ENCODE results near the gene CLEC4E.
A peak's percentile ranks its signal among the peaks of the same experiment; 100 is the strongest.
"Not testable (repeated sequence)": the region's sequence is repeated elsewhere in the genome, so short reads cannot be mapped to it uniquely, and the experiment has no call there.

CLEC4E gene, protein sequence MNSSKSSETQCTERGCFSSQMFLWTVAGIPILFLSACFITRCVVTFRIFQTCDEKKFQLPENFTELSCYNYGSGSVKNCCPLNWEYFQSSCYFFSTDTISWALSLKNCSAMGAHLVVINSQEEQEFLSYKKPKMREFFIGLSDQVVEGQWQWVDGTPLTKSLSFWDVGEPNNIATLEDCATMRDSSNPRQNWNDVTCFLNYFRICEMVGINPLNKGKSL

DNA sequence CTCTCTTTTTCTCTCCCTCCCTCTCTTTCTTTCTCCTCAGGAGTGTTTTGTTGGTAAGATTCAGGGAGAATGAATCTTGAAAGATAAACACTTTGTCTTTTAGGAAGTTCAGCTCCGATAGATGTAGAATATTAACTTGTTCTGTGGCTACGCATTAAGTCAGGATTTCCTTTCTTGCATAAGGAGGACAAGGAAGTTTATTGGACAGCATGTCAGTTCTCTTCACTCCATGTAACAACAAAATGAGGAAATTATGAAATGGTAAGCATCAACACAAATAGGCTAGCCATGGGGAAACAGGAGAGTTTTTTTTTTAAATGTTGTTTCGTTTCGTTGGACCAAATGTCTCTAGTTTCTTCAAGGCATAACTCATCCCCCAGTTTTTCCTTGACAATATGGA lies at the start of gene CLEC4E:
TSS of gene CLEC4E (minus strand) at position 75 of the 400 bp plus-strand sequence. CDS start 108 bp downstream, outside the sequence.
- not testable (repeated sequence) for DNase-seq

GRCh38 chr12:8589679-8590078 lies 49.0 kb upstream of the CLEC4E start:
- no peak for DNase-seq

GRCh38 chr12:8584478-8584877 lies 43.8 kb upstream of the CLEC4E start:
- DNase-seq: not testable (repeated sequence)

GRCh38 chr12:8584004-8584403 lies 43.3 kb upstream of the CLEC4E start:
- DNase-seq: no peak

GRCh38 chr12:8581098-8581784 lies 40.5 kb upstream of the CLEC4E start:
- no peak for DNase-seq

DNA sequence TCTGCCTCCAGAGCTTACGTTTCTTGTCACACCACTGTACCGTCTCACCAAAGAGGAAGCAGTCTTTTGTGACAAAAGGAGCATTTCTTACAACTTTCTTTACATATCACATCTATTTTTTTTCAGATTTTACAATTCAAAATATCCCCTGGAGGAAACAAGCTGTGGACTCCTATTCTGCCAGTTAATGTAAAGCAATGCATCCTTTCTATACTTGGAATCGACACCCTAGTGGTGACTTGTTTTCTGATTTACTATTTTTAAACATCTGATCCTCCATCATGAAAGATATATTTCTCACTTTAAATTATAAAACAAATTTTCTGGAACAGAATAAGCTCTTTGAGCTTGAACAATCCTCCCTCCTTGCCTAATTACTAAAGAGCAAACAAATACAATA lies 37.2 kb upstream of the CLEC4E start:
- DNase-seq: no peak

DNA sequence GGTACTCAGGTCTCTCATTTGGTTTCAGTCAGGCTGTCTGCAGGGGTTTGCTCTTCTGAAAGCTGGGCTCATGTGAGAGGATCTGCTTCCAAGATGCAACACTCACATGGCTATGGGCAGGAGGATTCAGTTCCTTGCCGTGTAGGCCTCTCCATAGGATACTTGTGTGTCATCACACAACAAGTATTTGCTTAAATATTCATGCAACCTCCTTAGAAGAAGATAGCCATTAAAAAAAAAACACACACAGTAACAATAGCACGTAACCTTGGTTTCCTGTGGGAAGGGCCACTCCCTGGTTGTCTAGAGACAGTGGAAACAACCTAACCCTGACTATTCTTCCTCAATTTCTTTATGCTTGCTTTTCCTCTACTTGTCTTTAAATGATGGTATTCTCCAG lies 31.8 kb upstream of the CLEC4E start:
- no peak for DNase-seq

DNA sequence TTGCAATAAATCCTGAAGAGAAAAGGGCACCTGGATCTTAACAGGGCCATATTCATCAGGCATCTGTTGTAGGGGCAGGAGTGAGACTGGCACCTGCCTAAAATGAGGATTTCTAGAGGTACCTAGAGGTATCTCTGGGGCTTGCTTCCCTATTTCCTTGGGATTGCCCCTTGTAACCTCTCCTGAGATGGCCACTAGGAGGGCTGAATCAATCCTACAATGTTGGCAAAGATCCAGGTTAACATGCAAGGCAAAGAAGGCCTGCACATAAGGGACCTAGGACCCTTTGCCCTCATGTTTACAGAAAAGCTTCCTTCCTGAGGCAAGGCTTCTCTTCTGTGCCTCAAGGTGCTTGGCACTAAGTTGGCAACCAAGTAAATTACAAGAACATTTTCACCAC lies 25.8 kb upstream of the CLEC4E start:
- DNase-seq: no peak

GRCh38 chr12:8566052-8566451 lies 25.3 kb upstream of the CLEC4E start:
- not testable (repeated sequence) for DNase-seq

DNA sequence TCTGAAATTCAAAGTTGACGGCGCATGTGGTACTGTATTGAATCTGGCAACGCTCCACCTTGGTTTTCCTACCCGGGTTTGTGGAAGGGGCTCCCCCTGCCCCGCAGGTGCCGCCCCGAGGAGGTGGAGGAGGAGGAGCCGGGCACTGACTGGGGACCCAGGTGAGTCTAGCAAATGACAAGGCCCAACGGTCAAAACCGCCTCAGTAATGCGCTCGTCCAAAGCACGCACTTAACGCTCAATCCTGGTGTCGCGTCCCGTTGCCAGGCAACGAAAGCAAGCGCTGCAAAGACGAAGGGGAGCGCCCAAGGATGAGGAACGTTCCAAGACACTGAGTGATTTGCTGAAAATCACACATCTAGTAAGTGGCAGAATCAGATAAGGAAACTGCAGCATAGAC lies 24.0 kb upstream of the CLEC4E start:
- DNase-seq: no peak

- no peak for DNase-seq
Measured at GRCh38 chr12:8563356-8563755, 22.7 kb upstream of the CLEC4E start.

GRCh38 chr12:8562310-8562709 lies 21.6 kb upstream of the CLEC4E start:
- DNase-seq: no peak

DNA sequence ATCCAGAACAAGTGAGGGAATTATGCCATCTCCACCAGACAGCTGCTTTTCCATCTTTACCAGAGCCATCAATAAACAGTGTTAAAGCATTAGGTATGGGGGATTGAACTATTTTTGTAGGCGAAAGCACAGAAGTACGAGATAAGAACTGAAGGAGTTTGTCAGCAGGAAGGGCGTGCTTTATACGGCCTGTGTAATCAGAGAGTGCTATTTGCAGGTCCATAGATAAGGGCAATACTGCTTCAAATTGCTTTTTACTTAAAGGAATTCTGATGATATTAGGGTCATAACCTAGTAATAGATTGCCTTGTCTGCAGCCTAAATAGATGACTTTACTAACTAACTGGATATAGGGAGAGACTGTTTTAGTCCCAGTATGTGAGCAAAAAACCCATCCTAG lies 20.3 kb upstream of the CLEC4E start:
- no peak for DNase-seq

DNA sequence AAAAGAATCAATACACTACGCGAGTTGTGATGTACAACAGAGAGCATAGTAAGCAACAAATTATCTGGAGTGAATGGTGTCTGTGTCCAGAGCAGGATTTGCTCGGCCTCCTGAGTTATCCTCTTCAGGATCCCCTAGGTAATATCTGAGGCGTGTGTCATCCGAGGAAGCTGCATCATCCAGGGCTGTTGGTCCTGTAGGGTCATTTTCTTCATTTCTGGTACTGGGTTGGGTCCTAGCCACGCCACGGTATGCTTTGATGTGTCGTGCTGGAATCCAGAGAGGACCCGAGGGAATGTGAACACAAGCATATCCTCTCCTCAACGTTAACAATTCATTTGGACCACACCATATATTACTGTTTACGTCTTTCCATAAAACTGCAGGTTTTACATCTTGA lies 19.0 kb upstream of the CLEC4E start:
- no peak for DNase-seq

GRCh38 chr12:8556531-8557097 lies 15.9 kb upstream of the CLEC4E start:
- no peak for DNase-seq

DNA sequence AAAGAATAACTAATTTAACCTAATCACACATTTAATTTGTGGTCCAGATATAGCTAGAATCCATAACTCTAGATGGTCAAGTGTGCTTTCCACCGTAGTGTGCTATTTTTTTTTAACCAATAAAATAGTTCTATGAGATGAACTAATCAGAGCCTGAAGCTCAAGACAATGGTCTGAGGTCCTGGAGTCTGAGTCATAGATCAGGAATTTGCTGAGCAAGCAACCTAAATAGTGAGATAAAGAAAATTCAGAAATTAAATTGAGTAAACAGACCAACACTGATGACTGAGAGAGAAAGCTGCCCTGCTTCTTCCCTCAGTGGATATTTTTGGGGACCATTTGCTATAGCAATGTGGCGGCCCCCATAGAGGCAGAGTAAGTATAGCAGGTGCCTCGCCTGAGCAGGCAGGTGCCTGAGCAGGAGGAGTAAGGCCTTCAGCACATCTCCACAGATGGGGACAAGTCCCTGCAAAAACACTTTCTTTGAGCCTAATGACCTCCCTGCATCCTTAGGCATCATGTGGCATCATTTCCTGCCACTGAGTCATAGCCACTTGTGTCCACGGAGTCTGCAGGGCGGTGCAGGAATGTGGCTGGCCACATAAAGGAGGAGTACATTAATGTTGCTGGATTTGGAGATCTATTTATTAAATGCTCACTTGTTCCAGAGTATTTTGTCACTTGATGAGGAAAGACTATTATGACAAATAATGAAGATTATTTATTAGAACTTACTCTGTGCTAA lies 13.9 kb upstream of the CLEC4E start:
- DNase-seq: no peak

DNA sequence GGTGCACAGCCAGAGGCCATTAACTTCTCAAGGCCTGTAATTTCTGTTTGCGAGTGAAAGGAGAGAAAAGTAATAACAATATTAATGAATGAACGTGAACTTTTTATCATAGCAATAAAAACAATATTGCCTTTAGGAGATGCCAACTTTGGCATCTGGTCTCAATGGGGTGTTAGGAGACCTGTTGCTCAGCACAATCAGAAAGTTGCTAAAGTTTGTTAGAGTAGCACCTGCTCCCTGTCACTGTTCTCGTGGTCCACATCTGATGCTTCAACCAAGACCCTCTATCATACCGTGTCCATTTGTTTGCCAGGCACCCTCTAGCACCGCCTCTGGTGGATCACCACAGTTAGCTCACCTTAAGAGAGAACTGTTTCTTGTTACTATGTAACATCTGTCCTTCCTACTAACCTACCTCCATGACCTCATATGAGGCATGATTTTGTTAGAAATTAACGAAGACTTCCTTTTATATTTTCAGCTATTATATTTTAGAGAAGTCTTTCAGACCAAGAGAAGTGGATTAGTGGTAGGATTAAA lies 12.5 kb upstream of the CLEC4E start:
- no peak for DNase-seq

DNA sequence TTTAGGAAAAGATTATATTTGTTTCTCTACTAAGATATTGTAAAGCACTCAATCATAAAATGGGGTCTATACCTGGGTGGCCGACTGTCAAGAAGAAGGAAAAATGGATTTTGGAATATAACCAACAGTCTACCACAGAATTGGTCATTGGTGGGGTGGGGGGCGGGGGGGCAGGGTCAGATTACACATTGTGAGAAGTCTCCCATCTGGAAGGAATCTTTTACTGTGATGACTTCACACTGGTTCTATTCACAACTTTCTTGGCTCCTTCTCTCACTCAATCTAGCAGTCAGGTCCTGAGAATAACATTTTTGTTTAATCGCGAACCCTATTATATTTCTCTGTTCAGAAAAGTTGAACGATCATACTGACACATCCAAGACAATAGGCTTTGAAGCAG lies 8.7 kb upstream of the CLEC4E start:
- DNase-seq: no peak

GRCh38 chr12:8548192-8548591 lies 7.5 kb upstream of the CLEC4E start:
- DNase-seq: no peak

DNA sequence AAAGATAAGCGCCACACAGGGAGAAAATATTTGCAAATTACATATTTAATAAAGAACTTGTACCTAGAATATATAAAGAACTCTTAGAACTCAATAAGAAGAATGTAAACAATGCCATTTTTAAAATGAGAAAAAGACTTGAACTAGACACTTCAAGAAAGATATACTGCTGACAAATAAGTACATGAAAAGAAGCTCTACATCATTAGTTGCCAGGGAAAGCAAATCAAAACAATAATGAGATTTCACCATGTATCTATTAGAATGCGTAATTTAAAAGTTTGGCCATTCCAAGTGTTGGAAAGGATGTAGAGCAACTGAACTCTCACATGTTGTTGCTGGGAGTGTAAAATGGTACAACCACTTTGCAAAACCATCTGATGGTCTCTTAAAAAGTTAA lies 6.9 kb upstream of the CLEC4E start:
- no peak for DNase-seq

GRCh38 chr12:8546591-8546990 lies 5.9 kb upstream of the CLEC4E start:
- no peak for DNase-seq

DNA sequence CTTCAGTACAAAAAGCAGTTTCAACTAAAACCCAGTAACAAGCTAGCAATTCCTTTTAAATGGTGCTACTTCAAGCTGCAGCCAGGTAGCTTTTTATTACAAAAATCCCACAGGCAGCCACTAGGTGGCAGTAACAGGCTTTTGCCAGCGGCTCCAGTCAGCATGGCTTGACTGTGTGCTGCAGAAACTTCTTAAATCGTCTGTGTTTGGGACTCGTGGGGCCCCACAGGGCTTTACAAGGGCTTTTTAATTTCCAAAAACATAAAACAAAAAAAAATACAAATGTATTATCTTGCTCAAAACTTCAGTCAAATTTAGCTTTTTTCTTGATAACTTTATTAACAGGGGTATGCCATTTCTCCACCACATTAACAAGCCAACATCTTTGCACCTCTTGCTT lies 3.6 kb upstream of the CLEC4E start:
- DNase-seq: peak; percentile 67

- DNase-seq: no peak
Measured at GRCh38 chr12:8541562-8541961, 857 bp upstream of the CLEC4E start.

GRCh38 chr12:8537820-8538219 lies 2.9 kb downstream of the CLEC4E start:
- DNase-seq: not testable (repeated sequence)

Data from activated naive CD4-positive, alpha-beta T cell treated with anti-CD3 and anti-CD28 coated beads, Interleukin-2, amount 50 U/mL, for 16 hours (primary cell).